Sigmoid colon (tissue), 7 donors: ENCODE results near the gene MYO15B. TPM values are rescaled to one million over a fixed set of nuclear protein-coding genes. Genes with fewer than 3 reads are reported as not detected.

ENCODE experiments used
- DNase-seq: peaks from one replicate; pipeline ENCODE4 v3.0.0-alpha.2; 2019
- H3K27ac ChIP-seq, 4 donors: fragments of 200-600 bp; sonication (generic); one replicate each; pipeline ENCODE4 v1.5.1; 2016 to 2019; ENCODE audit warnings: mild to moderate bottlenecking in 1 of 4
- H3K27me3 ChIP-seq, 3 donors: fragments of 200-600 bp; sonication (generic); one replicate each; pipeline ENCODE4 v1.5.1; 2019; ENCODE audit warnings: mild to moderate bottlenecking in 1 of 3
- H3K36me3 ChIP-seq, 4 donors: fragments of 200-600 bp; sonication (generic); one replicate each; pipeline ENCODE4 v1.5.1; 2016 to 2019
- H3K4me1 ChIP-seq, 4 donors: fragments of 200-600 bp; sonication (generic); one replicate each; pipeline ENCODE4 v1.5.1; 2017 to 2019
- H3K4me3 ChIP-seq, 4 donors: fragments of 200-600 bp; sonication (generic); one replicate each; pipeline ENCODE4 v1.5.1; 2017 to 2019; ENCODE audit warnings: mild to moderate bottlenecking in 2 of 4, moderate library complexity in 1 of 4
- H3K9me3 ChIP-seq, 4 donors: fragments of 200-600 bp in 3 of 4; sonication (generic) in 3 of 4; one replicate each; pipeline versions ENCODE4 v1.5.1 to v1.6.1; 2013 to 2019
- EP300 ChIP-seq, 4 donors: sonication (generic); formaldehyde crosslinking; IDR thresholded peaks; one replicate each; pipeline ENCODE4 v1.6.1; 2017; ENCODE audit warnings: antibody characterized with exemption in 4 of 4
- POLR2A ChIP-seq, 2 donors: fragments of 450-650 bp; IDR thresholded peaks; one replicate each; pipeline ENCODE4 v1.6.1; 2016; ENCODE audit warnings: antibody characterized with exemption in 2 of 2, mild to moderate bottlenecking in 2 of 2, moderate library complexity in 2 of 2
- POLR2AphosphoS5 ChIP-seq, 4 donors: sonication (generic); formaldehyde crosslinking; IDR thresholded peaks; one replicate each; pipeline ENCODE4 v1.6.1; 2017; ENCODE audit warnings: antibody characterized with exemption in 4 of 4
- WGBS, 2 donors: extraction: QIAGEN DNeasy Blood & Tissue Kit; methylation state at CpG; one replicate each; pipeline ENCODE4 v1.1.7; 2013; 5-methylcytosine and 5-hydroxymethylcytosine counted together
- intact Hi-C: fragments of 100-400 bp; cut with DNase I; formaldehyde crosslinking; loops from one replicate; pipeline ENCODE4 v1.15.1; 2023
- polyA plus RNA-seq, 3 donors: library from polyadenylated mRNA; stranded (reverse); fragments of 200-250 nt; gene quantifications; one replicate each; pipeline ENCODE4 v1.2.3, GENCODE V29; 2013
- total RNA-seq, 4 donors: library from RNA; depleted of rRNA; stranded (reverse); fragments of >200 nt; gene quantifications; one replicate each; pipeline ENCODE4 v1.1.0, GENCODE V29; 2016
- TF ChIP-seq, protein P1 (sequence below), 4 experiments: fragments of 450-650 bp in 3 of 4; fragments of 200-600 bp in 1 of 4; IDR thresholded peaks; one replicate each; pipeline ENCODE4 v1.5.1; 2016 to 2019; ENCODE audit warnings: antibody characterized with exemption in 4 of 4, mild to moderate bottlenecking in 3 of 4, moderate library complexity in 2 of 4
- donor health status: healthy with polysubstance abuse.
- donor health status: Bipolar disorder and iron deficiency.
- donor health status: healthy.

Gene MYO15B
- total and polyA plus RNA-seq, 7 donors: 33.1 to 460 (median 117) TPM

DNA sequence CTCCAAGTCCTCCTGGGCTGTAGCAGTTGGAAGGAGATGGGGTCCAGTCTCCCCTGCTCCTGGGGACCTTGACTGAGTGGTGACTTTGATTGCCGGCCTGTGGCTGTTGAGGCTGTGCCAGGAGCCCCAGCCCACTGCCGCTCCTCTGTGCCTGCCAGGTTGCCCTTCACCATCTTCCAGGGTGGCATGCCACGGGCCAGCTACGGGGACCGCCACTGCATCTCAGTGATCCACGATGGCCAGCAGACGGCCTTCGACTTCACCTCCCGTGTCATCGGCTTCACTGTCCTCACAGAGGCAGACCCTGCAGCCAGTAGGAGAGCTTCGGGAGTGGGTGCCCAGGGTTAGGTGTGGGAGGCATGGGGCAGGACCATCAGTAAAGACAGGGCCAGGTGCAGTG, 23.4 kb upstream of the MYO15B start:
- no peak for DNase-seq
- 95 to 96% methylated on average over 11 of the region's 11 CpGs for WGBS, 2 donors
- Histone ChIP-seq H3K4me1 (no peaks in the 10 kb centered on the region), H3K9me3 (no peaks in the 10 kb centered on the region), H3K4me3 (no peak overlapping the region), H3K36me3 (no peaks in the 10 kb centered on the region), H3K27me3 (no peaks in the 10 kb centered on the region), H3K27ac (no peak overlapping the region)
- intact Hi-C loops: no loop called here
- no peak for TF ChIP-seq POLR2AphosphoS5 (IDR thresholded peaks at IDR 0.05)

DNA sequence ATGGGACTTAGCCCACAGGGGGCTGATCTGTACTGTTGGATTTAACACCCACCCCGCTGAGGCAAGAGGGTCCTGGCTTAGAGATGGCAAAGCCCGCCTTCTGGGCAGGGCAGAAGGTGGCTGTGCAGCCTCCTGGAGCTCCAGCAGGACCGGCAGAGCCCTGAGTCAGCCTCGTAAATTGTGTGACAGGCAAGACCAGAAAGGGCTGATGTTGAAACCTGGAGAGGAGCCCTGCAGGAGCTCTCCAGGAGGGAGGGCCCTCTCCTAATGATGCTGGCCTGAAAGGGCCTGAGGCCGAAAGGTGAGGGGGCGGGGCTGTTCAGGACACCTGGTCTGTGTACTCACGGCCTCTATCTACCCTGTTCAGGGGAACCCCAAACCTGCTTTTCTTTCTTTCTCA, 22.5 kb upstream of the MYO15B start:
- TF ChIP-seq POLR2AphosphoS5 (IDR thresholded peaks at IDR 0.05): no peak
- TF ChIP-seq POLR2A (IDR thresholded peaks at IDR 0.05): no peak
- TF ChIP-seq, protein P1, sequence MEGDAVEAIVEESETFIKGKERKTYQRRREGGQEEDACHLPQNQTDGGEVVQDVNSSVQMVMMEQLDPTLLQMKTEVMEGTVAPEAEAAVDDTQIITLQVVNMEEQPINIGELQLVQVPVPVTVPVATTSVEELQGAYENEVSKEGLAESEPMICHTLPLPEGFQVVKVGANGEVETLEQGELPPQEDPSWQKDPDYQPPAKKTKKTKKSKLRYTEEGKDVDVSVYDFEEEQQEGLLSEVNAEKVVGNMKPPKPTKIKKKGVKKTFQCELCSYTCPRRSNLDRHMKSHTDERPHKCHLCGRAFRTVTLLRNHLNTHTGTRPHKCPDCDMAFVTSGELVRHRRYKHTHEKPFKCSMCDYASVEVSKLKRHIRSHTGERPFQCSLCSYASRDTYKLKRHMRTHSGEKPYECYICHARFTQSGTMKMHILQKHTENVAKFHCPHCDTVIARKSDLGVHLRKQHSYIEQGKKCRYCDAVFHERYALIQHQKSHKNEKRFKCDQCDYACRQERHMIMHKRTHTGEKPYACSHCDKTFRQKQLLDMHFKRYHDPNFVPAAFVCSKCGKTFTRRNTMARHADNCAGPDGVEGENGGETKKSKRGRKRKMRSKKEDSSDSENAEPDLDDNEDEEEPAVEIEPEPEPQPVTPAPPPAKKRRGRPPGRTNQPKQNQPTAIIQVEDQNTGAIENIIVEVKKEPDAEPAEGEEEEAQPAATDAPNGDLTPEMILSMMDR (IDR thresholded peaks at IDR 0.05): no peak
- TF ChIP-seq EP300 (IDR thresholded peaks at IDR 0.05): no peak
- H3K4me3 ChIP-seq: no peak overlapping the region
- H3K27ac ChIP-seq: no peak overlapping the region
- no peaks in the 10 kb centered on the region for H3K27me3 ChIP-seq
- DNase-seq: no peak
- H3K9me3 ChIP-seq: no peaks in the 10 kb centered on the region
- intact Hi-C loops: no loop called here
- WGBS, 2 donors: 74 to 77% methylated on average over 7 of the region's 7 CpGs
- H3K36me3 ChIP-seq: no peaks in the 10 kb centered on the region
- H3K4me1 ChIP-seq: no peaks in the 10 kb centered on the region

DNA sequence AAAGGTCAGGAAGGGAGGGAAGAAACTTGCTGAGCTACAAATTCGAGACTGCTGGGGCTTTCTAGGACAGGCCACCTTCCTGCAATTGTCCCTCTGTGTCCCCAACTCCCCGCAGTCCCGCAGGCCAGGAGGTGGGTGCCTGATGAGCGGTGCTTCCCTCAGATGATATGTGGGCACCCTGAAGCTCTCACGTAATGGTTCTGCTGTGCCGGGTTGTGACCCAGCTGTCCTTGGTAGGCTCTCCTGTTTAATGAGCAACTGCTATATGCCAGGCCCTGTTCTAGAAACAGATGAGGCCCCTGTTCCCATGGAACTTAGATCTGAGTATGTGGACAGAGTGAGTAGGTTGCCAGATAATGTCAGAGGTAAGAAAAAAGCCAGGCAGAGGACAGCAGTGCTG, 22.0 kb upstream of the MYO15B start:
- Histone ChIP-seq H3K27ac (no peak overlapping the region), H3K4me1 (no peaks in the 10 kb centered on the region), H3K36me3 (no peaks in the 10 kb centered on the region), H3K4me3 (no peak overlapping the region), H3K27me3 (no peaks in the 10 kb centered on the region), H3K9me3 (no peaks in the 10 kb centered on the region)
- DNase-seq: no peak
- WGBS, 2 donors: 91 to 92% methylated on average over 6 of the region's 6 CpGs
- TF ChIP-seq EP300 (IDR thresholded peaks at IDR 0.05) (no peak), POLR2AphosphoS5 (IDR thresholded peaks at IDR 0.05) (no peak), POLR2A (IDR thresholded peaks at IDR 0.05) (no peak)
- TF ChIP-seq, protein P1 (IDR thresholded peaks at IDR 0.05): no peak
- intact Hi-C loops: no loop called here

DNA sequence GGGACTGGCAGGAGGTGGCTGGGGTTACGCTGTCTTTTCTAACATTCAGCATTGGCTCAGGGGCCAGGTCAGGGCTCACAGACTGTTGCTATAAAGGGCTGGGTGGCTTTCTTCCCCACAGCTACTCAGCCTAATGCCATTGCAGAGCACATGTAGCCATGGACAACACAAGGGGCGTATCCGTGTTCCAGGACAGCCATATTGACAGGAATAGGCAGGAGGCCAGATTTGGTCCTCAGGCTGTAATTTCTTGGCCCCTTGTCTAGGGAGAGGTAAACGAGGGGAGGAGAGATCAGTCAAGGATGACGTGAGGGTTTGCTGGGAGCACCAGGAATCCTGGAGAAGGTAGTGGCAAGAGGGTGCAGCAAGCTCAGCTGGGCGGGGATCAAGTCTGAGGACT, 21.2 kb upstream of the MYO15B start:
- Histone ChIP-seq H3K27me3 (no peaks in the 10 kb centered on the region), H3K4me3 (no peak overlapping the region), H3K4me1 (no peaks in the 10 kb centered on the region), H3K36me3 (no peaks in the 10 kb centered on the region), H3K9me3 (no peaks in the 10 kb centered on the region), H3K27ac (no peak overlapping the region)
- TF ChIP-seq EP300 (IDR thresholded peaks at IDR 0.05) (no peak), POLR2AphosphoS5 (IDR thresholded peaks at IDR 0.05) (no peak), POLR2A (IDR thresholded peaks at IDR 0.05) (no peak)
- TF ChIP-seq, protein P1 (IDR thresholded peaks at IDR 0.05): no peak
- 66 to 70% methylated on average over 6 of the region's 6 CpGs for WGBS, 2 donors
- intact Hi-C loops: no loop called here
- no peak for DNase-seq

DNA sequence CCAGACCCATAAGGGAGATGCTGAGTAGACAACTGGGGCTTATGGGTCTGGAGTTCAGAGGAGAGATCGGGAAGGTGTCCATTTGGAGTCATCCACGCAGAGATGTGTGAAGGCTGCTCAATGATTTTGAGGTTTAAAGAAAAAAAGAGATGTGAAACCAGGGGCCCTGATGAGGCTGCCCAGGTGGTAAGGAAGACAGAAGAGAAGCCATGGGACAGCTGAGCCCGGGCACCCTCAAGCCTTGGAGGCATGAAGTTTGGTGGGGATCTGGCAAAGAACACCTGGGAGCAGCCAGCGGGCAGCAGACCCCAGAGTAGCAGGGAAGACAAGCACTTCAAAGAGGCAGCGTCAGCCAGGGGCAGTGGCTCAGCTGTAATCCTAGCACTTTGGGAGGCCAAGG, 20.8 kb upstream of the MYO15B start:
- Histone ChIP-seq H3K36me3 (no peaks in the 10 kb centered on the region), H3K9me3 (no peaks in the 10 kb centered on the region), H3K4me1 (no peaks in the 10 kb centered on the region), H3K27me3 (no peaks in the 10 kb centered on the region), H3K27ac (no peak overlapping the region), H3K4me3 (no peak overlapping the region)
- TF ChIP-seq, protein P1 (IDR thresholded peaks at IDR 0.05): no peak
- no peak for TF ChIP-seq POLR2AphosphoS5 (IDR thresholded peaks at IDR 0.05)
- no peak for TF ChIP-seq POLR2A (IDR thresholded peaks at IDR 0.05)
- TF ChIP-seq EP300 (IDR thresholded peaks at IDR 0.05): no peak
- no peak for DNase-seq
- intact Hi-C loops: no loop called here
- 83 to 93% methylated on average over 5 of the region's 5 CpGs for WGBS, 2 donors
